C4-2B (cell line): ENCODE results near the gene EEF1G.
A peak's percentile ranks its signal among the peaks of the same experiment; 100 is the strongest.

Source experiments
- H3K27ac ChIP-seq: fragments of 450-650 bp; 2 replicates; pipeline ENCODE4 v1.5.1; 2017
- ZFX ChIP-seq: fragments of 450-650 bp; IDR thresholded peaks from 2 replicates; pipeline ENCODE4 v1.6.1; 2017
- TF ChIP-seq, protein P1 (sequence below): fragments of 450-650 bp; conservative IDR thresholded peaks from 2 replicates; pipeline ENCODE4 v1.5.1; 2017; ENCODE audit warnings: mild to moderate bottlenecking

The EEF1G gene

DNA sequence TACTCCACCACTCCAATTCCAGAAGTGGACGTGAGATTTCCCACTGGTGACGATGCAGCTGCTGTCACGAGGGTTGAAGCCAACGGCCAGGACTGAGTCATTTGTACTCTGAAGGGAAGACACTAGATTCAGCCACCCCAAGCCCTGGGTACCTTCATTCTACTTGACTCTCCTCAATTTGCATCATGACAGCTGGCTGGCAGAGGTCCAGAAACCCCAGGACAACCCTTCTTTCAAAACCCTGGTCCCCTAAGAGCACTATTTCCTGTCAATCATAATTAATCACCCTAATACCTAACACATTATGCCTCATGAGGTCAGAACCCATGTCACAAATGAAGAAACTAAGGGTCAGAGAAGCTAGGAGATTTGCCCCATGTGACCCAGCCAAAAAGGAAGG is 34.0 kb upstream of the EEF1G start:
- no peak overlapping the region for H3K27ac ChIP-seq
- TF ChIP-seq, protein P1, sequence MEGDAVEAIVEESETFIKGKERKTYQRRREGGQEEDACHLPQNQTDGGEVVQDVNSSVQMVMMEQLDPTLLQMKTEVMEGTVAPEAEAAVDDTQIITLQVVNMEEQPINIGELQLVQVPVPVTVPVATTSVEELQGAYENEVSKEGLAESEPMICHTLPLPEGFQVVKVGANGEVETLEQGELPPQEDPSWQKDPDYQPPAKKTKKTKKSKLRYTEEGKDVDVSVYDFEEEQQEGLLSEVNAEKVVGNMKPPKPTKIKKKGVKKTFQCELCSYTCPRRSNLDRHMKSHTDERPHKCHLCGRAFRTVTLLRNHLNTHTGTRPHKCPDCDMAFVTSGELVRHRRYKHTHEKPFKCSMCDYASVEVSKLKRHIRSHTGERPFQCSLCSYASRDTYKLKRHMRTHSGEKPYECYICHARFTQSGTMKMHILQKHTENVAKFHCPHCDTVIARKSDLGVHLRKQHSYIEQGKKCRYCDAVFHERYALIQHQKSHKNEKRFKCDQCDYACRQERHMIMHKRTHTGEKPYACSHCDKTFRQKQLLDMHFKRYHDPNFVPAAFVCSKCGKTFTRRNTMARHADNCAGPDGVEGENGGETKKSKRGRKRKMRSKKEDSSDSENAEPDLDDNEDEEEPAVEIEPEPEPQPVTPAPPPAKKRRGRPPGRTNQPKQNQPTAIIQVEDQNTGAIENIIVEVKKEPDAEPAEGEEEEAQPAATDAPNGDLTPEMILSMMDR, result no peak
- TF ChIP-seq ZFX, result no peak

DNA sequence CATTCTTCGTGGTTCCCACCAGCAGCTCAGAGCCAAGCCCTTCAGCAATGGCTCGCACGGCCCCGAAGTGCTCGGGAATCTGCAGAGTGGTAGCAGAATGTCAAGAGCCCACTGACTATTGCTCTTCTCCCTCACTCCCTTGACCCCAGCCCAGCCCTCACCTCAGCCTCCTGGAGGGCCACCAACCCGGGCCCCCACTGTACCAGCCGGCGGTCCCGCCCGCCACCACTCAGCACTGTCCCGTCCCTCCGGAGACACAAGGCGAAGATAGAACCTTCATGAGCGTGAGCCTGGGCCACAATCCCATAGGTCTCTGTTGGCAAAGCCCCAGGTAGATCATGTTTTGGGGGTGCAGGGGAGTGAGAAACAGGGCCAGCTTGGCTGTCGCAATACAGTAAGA is 32.2 kb upstream of the EEF1G start:
- TF ChIP-seq ZFX, result no peak
- TF ChIP-seq, protein P1, result no peak
- no peak overlapping the region for H3K27ac ChIP-seq

DNA sequence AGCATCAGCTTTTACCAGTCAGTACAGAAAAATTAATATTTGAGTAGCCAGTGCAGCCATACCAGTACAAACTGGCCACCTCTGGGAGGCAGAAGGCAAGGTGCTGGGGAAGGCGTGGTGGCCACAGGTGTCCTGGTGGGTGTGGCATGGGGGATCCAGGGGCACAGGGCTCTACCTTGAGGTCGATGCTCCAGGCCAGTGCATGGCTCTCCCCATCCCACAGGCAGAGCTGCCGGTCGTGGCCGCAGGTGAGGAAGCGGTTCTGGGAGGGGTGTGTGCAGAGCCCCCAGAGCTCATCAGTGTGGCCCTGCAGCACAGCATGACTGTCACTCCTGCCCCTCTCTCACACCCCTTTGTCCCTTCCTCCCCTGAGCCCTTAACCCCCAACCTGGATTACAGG is 31.8 kb upstream of the EEF1G start:
- TF ChIP-seq ZFX, result no peak
- TF ChIP-seq, protein P1, result no peak
- H3K27ac ChIP-seq, result no peak overlapping the region

DNA sequence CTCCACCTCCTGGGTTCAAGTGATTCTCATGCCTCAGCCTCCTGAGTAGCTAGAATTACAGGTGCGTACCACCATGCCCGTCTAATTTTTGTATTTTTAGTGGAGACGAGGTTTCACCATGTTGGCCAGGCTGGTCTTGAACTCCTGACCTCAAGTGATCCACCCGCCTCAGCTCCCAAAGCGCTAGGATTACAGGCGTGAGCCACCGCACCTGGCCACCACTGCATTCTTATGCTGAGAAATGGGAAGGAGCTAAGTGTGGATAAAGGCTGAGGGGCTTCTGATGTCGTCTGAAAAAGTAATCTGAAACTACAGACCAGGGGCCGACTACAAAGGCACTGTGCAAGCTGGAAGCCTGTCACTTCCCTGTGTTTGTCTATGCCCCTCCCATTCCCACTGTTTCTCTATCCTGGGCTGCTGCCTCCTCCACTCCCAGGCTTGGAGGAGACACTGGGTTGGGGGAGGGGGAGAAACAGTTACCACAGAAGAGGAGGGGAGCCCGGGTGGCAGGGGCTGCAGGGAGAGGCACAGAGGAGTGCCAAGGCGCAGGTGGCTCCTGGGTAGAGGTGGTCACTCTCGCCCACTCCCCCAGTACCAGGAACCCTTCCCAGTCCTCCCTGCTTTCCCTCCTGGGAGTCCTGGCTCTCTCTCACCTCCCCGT is 30.9 kb upstream of the EEF1G start:
- TF ChIP-seq ZFX, result no peak
- TF ChIP-seq, protein P1, result no peak
- H3K27ac ChIP-seq, result no peak overlapping the region

DNA sequence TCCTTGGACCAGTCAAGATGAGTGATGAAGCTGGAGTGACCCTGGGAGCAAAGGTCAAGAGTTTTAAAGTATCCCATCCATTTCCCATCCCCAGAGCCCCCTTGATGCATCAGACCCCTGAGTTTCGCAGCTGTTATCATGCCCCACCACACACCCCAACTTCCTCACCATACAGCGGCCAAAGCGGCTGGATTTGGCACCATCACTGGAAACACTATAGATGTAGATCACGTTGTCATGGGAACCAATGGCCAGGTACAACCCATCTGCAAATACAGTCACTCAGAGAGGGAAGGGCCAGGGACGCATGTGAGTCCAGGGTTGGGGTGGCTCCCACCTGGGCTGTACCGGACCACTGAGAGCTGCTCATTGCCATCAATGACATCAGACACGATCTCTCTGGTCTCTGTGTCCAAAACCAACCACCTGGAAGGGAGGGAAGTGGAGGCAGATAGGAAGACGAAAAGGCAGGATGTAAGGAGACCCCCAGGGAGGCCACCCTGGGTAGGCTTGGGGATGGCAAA is 30.1 kb upstream of the EEF1G start:
- no peak overlapping the region for H3K27ac ChIP-seq
- no peak for TF ChIP-seq ZFX
- TF ChIP-seq, protein P1, result no peak

DNA sequence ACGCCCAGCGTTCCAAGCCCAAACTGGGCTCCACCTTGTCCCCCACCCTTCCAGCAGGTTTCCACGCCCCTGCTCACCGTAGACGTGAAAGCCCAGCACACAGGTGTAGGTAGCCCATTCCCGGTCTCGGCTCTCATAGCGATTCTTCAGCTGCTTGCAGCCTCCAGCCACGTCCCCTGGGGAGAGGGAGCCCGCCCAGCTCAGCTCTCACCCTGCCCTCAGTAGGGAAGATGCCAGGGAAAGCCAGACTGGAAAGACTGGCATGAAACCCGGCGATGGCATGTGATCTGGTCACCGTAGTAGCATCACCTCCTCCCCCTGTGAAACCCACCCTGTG is 29.3 kb upstream of the EEF1G start:
- H3K27ac ChIP-seq, result peak overlapping the region; percentile 100; the same call in 1 of the 2 replicates
- TF ChIP-seq, protein P1, result no peak
- no peak for TF ChIP-seq ZFX

DNA sequence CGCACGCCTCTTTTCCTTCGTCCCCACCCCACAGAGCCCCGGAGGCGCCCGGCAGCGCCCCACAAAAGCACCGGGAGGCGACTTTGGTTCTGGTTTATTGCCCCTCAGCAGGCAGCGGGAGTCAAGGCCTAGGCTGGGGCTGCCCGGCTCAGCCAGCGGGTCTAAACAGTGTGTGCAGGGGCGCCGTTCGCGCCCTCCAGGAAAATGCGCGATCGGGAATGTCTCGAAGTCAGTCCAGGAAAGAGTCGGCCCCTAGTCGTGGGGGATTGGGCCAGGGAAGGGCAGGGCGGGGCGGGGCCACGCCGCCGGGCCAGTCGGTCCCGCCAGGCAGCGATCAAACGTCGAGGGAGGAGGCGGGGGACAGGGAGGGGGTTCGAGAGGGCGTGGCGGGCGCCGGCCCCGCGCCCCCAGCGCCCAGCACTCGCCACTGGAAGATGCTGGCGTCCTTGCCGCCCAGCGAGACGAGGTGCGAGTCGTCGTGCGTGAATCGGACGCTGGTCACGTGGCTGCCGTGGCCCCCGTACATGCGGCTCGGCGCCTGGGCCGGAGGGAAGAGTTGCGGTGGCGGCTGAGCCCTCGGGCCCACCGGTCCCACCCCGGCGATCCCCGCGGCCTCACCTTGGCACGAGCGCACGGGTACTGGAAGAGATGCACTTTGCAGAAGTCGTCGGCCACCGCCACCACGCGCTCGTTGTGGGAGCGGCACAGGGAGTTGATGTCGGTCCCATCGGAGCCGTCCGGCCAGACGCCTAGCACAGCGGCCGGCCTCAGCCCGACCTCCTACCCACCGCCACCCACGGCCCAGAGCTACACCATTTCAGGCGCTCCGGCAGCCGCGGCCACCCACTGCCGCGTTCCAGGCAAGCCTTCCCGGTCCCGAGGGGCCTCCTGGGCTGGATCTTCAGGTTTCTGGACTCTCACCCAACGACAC is 28.7 kb upstream of the EEF1G start:
- no peak for TF ChIP-seq ZFX
- TF ChIP-seq, protein P1, result no peak
- H3K27ac ChIP-seq, result peak overlapping the region; percentile 100
